ENCODE data around the gene KIF1A.

DNA sequence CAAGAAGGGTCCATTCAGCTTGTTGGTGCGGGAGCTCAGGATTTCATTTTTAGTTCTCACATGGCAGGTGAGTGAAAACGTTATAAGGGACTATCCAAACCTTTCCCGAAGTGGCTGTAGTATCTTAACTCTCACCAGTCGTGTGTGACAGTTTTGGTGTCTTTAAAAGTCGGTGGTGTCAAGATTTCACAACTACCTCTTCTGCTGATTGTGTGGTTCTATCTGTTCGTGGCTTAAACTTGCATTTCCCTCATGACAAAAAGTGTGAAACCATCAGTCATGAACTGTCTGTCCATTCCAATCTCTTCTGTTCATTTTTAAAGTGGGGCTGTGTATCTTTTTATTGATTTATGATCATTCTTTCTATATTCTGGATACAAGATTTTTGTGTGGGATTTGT is 133.6 kb downstream of the KIF1A start:
- TF ChIP-seq, protein P1, sequence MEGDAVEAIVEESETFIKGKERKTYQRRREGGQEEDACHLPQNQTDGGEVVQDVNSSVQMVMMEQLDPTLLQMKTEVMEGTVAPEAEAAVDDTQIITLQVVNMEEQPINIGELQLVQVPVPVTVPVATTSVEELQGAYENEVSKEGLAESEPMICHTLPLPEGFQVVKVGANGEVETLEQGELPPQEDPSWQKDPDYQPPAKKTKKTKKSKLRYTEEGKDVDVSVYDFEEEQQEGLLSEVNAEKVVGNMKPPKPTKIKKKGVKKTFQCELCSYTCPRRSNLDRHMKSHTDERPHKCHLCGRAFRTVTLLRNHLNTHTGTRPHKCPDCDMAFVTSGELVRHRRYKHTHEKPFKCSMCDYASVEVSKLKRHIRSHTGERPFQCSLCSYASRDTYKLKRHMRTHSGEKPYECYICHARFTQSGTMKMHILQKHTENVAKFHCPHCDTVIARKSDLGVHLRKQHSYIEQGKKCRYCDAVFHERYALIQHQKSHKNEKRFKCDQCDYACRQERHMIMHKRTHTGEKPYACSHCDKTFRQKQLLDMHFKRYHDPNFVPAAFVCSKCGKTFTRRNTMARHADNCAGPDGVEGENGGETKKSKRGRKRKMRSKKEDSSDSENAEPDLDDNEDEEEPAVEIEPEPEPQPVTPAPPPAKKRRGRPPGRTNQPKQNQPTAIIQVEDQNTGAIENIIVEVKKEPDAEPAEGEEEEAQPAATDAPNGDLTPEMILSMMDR (IDR thresholded peaks at IDR 0.05; ENCODE audit: low read length), result no peak
- TF ChIP-seq EZH2 (optimal IDR thresholded peaks at IDR 0.05; ENCODE audit: low read depth, low read length) (no peak), EZH2phosphoT487 (IDR thresholded peaks at IDR 0.05; ENCODE audit: low read length) (no peak)

Data from MM.1S (cell line).